ENCODE results near the gene PANX1.

GRCh38 chr11:94104734-94105133 lies 23.9 kb upstream of the PANX1 start:
- TF ChIP-seq POLR2A (IDR thresholded peaks at IDR 0.05; ENCODE audit: low read length) (no peak), GATA1 (IDR thresholded peaks at IDR 0.05; ENCODE audit: low read depth, low read length) (no peak)
